ENCODE results near the gene WWOX. TPM values are rescaled to one million over a fixed set of nuclear protein-coding genes. Genes with fewer than 3 reads are reported as not detected.

Gene WWOX
- total and polyA plus RNA-seq, 2 of the 13 experiments (the other 11 are each of a cell fraction or from before 2014, with no cell fraction given): 9.1 to 37.4 TPM

DNA sequence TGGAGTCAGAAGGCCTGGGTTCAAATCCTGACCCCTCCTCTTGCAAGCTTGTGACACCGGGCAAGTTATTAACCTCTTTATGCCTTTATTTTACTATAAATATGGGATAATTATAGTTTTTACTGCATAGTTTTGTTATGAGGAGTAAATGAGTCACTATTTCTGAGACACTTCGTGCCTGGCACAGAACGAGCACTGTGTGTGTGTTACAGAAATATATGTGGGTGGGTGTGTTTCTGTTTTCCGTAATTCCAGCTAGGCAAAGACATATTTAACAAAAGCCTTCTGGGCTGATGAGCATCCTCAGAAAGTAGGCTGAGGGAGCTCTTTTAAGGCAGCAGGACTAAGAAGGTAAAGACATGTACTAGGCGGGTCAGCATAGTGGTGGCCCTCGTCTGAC, 1083.2 kb downstream of the WWOX start (continued):
- TF ChIP-seq, protein P1, sequence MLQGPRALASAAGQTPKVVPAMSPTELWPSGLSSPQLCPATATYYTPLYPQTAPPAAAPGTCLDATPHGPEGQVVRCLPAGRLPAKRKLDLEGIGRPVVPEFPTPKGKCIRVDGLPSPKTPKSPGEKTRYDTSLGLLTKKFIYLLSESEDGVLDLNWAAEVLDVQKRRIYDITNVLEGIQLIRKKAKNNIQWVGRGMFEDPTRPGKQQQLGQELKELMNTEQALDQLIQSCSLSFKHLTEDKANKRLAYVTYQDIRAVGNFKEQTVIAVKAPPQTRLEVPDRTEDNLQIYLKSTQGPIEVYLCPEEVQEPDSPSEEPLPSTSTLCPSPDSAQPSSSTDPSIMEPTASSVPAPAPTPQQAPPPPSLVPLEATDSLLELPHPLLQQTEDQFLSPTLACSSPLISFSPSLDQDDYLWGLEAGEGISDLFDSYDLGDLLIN (CRISPR knock-in tag; IDR thresholded peaks at IDR 0.05; ENCODE audit: borderline replicate concordance): no peak
- TF ChIP-seq NR1H2 (CRISPR knock-in tag; IDR thresholded peaks at IDR 0.05; ENCODE audit: borderline replicate concordance, low read depth) (no peak), STAG1 (CRISPR knock-in tag; IDR thresholded peaks at IDR 0.05) (no peak), JUN (CRISPR knock-in tag; IDR thresholded peaks at IDR 0.05) (no peak), ATRX (CRISPR knock-in tag; IDR thresholded peaks at IDR 0.05; ENCODE audit: borderline replicate concordance) (no peak), MEIS2 (CRISPR knock-in tag; IDR thresholded peaks at IDR 0.05) (no peak), SIX1 (CRISPR knock-in tag; IDR thresholded peaks at IDR 0.05; ENCODE audit: borderline replicate concordance) (no peak), ZNF331 (CRISPR knock-in tag; IDR thresholded peaks at IDR 0.05) (no peak), GATAD1 (CRISPR knock-in tag; IDR thresholded peaks at IDR 0.05) (no peak), ZNF382 (CRISPR knock-in tag; IDR thresholded peaks at IDR 0.05; ENCODE audit: borderline replicate concordance) (no peak)
- TF ChIP-seq, protein P2, sequence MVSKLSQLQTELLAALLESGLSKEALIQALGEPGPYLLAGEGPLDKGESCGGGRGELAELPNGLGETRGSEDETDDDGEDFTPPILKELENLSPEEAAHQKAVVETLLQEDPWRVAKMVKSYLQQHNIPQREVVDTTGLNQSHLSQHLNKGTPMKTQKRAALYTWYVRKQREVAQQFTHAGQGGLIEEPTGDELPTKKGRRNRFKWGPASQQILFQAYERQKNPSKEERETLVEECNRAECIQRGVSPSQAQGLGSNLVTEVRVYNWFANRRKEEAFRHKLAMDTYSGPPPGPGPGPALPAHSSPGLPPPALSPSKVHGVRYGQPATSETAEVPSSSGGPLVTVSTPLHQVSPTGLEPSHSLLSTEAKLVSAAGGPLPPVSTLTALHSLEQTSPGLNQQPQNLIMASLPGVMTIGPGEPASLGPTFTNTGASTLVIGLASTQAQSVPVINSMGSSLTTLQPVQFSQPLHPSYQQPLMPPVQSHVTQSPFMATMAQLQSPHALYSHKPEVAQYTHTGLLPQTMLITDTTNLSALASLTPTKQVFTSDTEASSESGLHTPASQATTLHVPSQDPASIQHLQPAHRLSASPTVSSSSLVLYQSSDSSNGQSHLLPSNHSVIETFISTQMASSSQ (IDR thresholded peaks at IDR 0.05; ENCODE audit: low read depth): no peak
- TF ChIP-seq, protein P2 (CRISPR knock-in tag; IDR thresholded peaks at IDR 0.05; ENCODE audit: borderline replicate concordance): no peak
- TF ChIP-seq, protein P3, sequence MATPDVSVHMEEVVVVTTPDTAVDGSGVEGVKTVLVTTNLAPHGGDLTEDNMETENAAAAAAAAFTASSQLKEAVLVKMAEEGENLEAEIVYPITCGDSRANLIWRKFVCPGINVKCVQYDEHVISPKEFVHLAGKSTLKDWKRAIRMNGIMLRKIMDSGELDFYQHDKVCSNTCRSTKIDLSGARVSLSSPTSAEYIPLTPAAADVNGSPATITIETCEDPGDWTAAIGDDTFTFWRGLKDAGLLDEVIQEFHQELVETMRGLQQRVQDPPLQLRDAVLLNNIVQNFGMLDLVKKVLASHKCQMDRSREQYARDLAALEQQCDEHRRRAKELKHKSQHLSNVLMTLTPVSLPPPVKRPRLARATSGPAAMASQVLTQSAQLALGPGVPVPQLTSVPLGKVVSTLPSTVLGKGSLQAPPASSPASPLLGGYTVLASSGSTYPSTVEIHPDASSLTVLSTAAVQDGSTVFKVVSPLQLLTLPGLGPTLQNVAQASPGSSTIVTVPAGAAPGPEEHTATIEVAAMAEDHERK (CRISPR knock-in tag; IDR thresholded peaks at IDR 0.05; ENCODE audit: low read depth): no peak
